ENCODE results near the gene LMNA. TPM values are rescaled to one million over a fixed set of nuclear protein-coding genes. Genes with fewer than 3 reads are reported as not detected.
"Not testable (repeated sequence)": the region's sequence is repeated elsewhere in the genome, so short reads cannot be mapped to it uniquely, and the experiment has no call there.

Gene LMNA
- polyA plus RNA-seq, 6 donors from 2014 or later, result 0.33 to 3.0 (median 1.4) TPM

DNA sequence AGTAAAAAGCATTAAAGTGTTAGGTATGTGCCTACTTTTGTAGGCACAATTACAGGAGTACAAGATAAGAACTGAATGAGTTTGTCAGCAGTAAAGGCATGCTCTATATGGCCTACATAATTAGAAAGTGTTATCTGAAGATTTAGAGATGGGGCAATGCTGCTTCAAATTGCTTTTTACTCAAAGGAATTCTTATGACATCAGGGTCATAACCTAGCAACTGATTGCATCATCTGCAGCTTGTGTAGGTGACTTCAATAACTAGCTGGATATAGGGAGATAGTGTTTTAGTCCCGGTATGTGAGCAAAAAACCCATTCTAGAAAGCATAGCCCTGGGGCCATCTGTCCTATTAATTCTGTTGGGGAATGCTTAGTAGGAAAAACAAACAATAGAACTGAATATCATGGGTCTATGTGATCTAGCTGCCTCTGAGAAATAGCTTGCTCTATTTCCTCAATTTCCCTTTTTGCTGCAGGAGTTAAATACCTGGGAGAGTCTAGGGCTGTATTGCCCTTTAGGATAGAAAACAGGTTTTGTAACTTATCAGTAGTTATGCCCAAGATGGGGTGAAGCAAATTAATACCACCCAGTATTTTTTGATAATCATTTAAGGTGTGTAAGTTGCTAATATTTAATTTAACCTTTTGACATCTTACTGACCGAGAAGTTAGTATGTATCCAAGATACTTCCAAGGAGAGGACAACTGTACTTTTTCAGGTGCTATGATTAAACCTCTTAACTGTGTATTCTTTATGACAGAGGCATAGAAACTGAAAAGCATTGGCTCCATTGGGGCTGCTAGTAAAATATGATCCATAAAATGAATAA, 72.1 kb downstream of the LMNA start:
- not testable (repeated sequence) for DNase-seq; H3K4me1 Mint-ChIP-seq; H3K27ac Mint-ChIP-seq; H3K9me3 Mint-ChIP-seq; H3K27me3 Mint-ChIP-seq; H3K36me3 Mint-ChIP-seq; H3K4me3 Mint-ChIP-seq; ATAC-seq (ENCODE audit: low read depth in 2 of 2)

Other genes with a start within 250 kb of the LMNA start
- 10 to 100 TPM in 5 of 6 donors, 1 to 10 TPM in 1; 5.2 to 30.0 (median 20.9) TPM for gene RIT1, start 203.4 kb upstream of the LMNA start, polyA plus RNA-seq (ENCODE audit: low read depth in 6 of 6)
- gene KHDC4, start 180.3 kb upstream of the LMNA start, polyA plus RNA-seq (ENCODE audit: low read depth in 6 of 6), result 10 to 100 TPM in 1 of 6 donors, 1 to 10 TPM in 5; 5.5 to 10.7 (median 7.2) TPM
- 1 to 10 TPM in 1 of 6 donors, under 1 TPM in 2, not detected in 3; 0.21 to 1.2 (median 0.36) TPM for gene RXFP4, start 173.1 kb upstream of the LMNA start, polyA plus RNA-seq (ENCODE audit: low read depth in 6 of 6)
- 10 to 100 TPM in 5 of 6 donors, 1 to 10 TPM in 1; 6.9 to 48.4 (median 27.7) TPM for gene ARHGEF2, start 136.2 kb upstream of the LMNA start, polyA plus RNA-seq (ENCODE audit: low read depth in 6 of 6)
- gene SSR2, start 93.8 kb upstream of the LMNA start, polyA plus RNA-seq (ENCODE audit: low read depth in 6 of 6), result 100 to 1,000 TPM; 243 to 278 (median 256) TPM
- gene UBQLN4, start 60.9 kb upstream of the LMNA start, polyA plus RNA-seq (ENCODE audit: low read depth in 6 of 6), result 1 to 10 TPM; 4.7 to 9.0 (median 6.1) TPM
- gene LAMTOR2, start 59.9 kb upstream of the LMNA start, polyA plus RNA-seq (ENCODE audit: low read depth in 6 of 6), result 100 to 1,000 TPM in 5 of 6 donors, 10 to 100 TPM in 1; 99.5 to 139 (median 114) TPM
- not detected for gene RAB25, start 53.6 kb upstream of the LMNA start, polyA plus RNA-seq (ENCODE audit: low read depth in 6 of 6)
- gene MEX3A, start 32.2 kb upstream of the LMNA start, polyA plus RNA-seq (ENCODE audit: low read depth in 6 of 6), result under 1 TPM in 2 of 6 donors, not detected in 4; 0.05 to 0.13 TPM
- gene SEMA4A, start 38.9 kb downstream of the LMNA start, polyA plus RNA-seq (ENCODE audit: low read depth in 6 of 6), result 10 to 100 TPM; 23.3 to 37.3 (median 29.5) TPM
- gene SLC25A44, start 79.4 kb downstream of the LMNA start, polyA plus RNA-seq (ENCODE audit: low read depth in 6 of 6), result 10 to 100 TPM in 4 of 6 donors, 1 to 10 TPM in 1, not detected in 1; 9.3 to 16.8 (median 12.9) TPM
- 100 to 1,000 TPM; 107 to 157 (median 115) TPM for gene PMF1, start 98.3 kb downstream of the LMNA start, polyA plus RNA-seq (ENCODE audit: low read depth in 6 of 6)
- gene BGLAP, start 127.5 kb downstream of the LMNA start, polyA plus RNA-seq (ENCODE audit: low read depth in 6 of 6), result 1 to 10 TPM in 1 of 6 donors, not detected in 5; 1.1 TPM
- not detected for gene PAQR6, start 133.3 kb downstream of the LMNA start, polyA plus RNA-seq (ENCODE audit: low read depth in 6 of 6)
- 10 to 100 TPM in 5 of 6 donors, 1 to 10 TPM in 1; 8.3 to 30.9 (median 12.6) TPM for gene SMG5, start 168.1 kb downstream of the LMNA start, polyA plus RNA-seq (ENCODE audit: low read depth in 6 of 6)
- gene TMEM79, start 169.6 kb downstream of the LMNA start, polyA plus RNA-seq (ENCODE audit: low read depth in 6 of 6), result 10 to 100 TPM in 3 of 6 donors, 1 to 10 TPM in 3; 6.9 to 13.0 (median 9.5) TPM
- 10 to 100 TPM in 2 of 6 donors, 1 to 10 TPM in 4; 6.3 to 13.4 (median 8.9) TPM for gene GLMP, start 181.0 kb downstream of the LMNA start, polyA plus RNA-seq (ENCODE audit: low read depth in 6 of 6)
- not detected for gene VHLL, start 184.6 kb downstream of the LMNA start, polyA plus RNA-seq (ENCODE audit: low read depth in 6 of 6)
- gene CCT3, start 223.6 kb downstream of the LMNA start, polyA plus RNA-seq (ENCODE audit: low read depth in 6 of 6), result 100 to 1,000 TPM; 161 to 293 (median 183) TPM
- 1 to 10 TPM in 1 of 6 donors, not detected in 5; 1.2 TPM for gene TSACC, start 223.8 kb downstream of the LMNA start, polyA plus RNA-seq (ENCODE audit: low read depth in 6 of 6)

Data from naive B cell (primary cell).